Measurements from ENCODE around the gene CA5A. TPM values are rescaled to one million over a fixed set of nuclear protein-coding genes. Genes with fewer than 3 reads are reported as not detected.
A peak's percentile ranks its signal among the peaks of the same experiment; 100 is the strongest.

The CA5A gene
- total RNA-seq, 1 experiment from 2014 or later = 1.7 TPM

DNA sequence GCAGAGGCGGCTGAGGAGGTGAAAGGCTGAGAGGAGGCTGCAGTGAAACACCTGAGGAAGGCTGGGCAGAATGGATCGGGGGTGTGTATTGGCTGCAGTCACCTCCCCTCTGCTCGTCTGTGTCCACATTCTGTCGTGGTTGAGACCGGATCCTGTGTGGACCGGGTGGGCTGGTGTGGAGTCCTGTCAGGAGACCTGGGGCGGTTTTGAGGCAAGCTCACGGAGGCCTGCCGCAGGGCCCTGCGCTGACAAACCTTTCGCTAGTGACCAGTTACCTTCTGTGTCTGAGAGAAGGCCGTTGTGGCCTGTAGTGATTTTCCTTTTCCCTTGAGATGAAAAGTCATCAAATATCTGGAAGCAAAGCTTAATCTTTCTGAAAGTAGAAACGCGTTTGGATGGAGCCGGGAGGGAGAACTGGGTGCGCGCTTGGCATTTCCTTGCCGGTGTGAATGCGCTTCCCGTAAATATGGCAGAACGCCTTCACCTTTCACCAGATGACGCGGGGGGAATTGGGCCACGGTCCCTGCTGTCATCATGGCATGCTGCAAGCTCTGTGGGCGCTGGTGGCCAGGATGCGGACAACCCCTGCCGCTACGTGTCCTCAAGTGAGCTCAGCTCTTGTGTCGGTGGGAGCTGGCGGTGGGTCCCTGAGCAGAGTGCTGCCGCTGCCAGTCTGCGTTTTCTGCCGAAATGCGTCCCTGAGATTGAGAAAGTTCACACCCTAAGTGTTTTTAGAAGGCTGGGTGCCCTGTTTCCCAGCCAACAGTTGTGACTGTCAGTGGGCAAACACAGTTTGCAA is 21.2 kb upstream of the CA5A start:
- Histone ChIP-seq H3K9me3 (no peaks in the 10 kb centered on the region), H3K4me1 (peaks cover 10% of the 10 kb centered on the region; the same call in 1 of the 2 replicates), H3K27me3 (replicated peaks; ENCODE audit: control insufficient read depth, insufficient read depth, low read length) (no peaks in the 10 kb centered on the region), H3K4me3 (ENCODE audit: low read depth, low read length) (no peak overlapping the region), H3K36me3 (ENCODE audit: control insufficient read depth, insufficient read depth, low read length) (no peaks in the 10 kb centered on the region; the same call in 1 of the 2 replicates)
- no peaks in the 10 kb centered on the region for H3K9me3 Mint-ChIP-seq (ENCODE audit: unreplicated experiment)
- DNase-seq = no peak
- intact Hi-C loops (cut with micrococcal nuclease; ENCODE audit: unreplicated experiment) = no loop called here
- CTCF ChIA-PET = interaction anchor here (0.5 kb wide), 1 partner anchor 460 kb away, joined by 3 read pairs; no protein-coding TSS in a partner anchor
- no TSS peak for BruUV-seq (replicated peaks)
- H3K4me3 Mint-ChIP-seq (ENCODE audit: unreplicated experiment) = no peak overlapping the region
- peaks cover 10% of the 10 kb centered on the region for H3K4me1 Mint-ChIP-seq (ENCODE audit: low read depth, unreplicated experiment)
- H3K36me3 Mint-ChIP-seq (ENCODE audit: insufficient read depth, unreplicated experiment) = peaks cover 19% of the 10 kb centered on the region
- no peaks in the 10 kb centered on the region for H3K27me3 Mint-ChIP-seq (ENCODE audit: insufficient read depth, unreplicated experiment)
- POLR2A ChIA-PET = no interaction called here
- TF ChIP-seq, protein P1, sequence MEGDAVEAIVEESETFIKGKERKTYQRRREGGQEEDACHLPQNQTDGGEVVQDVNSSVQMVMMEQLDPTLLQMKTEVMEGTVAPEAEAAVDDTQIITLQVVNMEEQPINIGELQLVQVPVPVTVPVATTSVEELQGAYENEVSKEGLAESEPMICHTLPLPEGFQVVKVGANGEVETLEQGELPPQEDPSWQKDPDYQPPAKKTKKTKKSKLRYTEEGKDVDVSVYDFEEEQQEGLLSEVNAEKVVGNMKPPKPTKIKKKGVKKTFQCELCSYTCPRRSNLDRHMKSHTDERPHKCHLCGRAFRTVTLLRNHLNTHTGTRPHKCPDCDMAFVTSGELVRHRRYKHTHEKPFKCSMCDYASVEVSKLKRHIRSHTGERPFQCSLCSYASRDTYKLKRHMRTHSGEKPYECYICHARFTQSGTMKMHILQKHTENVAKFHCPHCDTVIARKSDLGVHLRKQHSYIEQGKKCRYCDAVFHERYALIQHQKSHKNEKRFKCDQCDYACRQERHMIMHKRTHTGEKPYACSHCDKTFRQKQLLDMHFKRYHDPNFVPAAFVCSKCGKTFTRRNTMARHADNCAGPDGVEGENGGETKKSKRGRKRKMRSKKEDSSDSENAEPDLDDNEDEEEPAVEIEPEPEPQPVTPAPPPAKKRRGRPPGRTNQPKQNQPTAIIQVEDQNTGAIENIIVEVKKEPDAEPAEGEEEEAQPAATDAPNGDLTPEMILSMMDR (IDR thresholded peaks at IDR 0.05; ENCODE audit: insufficient read depth in 1 of 2, low read depth in 1 of 2, low read length in 1 of 2, severe bottlenecking in 1 of 2, unreplicated experiment in 1 of 2) = no peak
- H3K27ac Mint-ChIP-seq (ENCODE audit: unreplicated experiment) = peak overlapping the region; percentile 42

- peaks cover 12% of the 10 kb centered on the region; the same call in 1 of the 2 replicates for H3K4me1 ChIP-seq
- no peaks in the 10 kb centered on the region for H3K27me3 ChIP-seq (replicated peaks; ENCODE audit: control insufficient read depth, insufficient read depth, low read length)
- Mint-ChIP-seq H3K27me3 (ENCODE audit: insufficient read depth, unreplicated experiment) (no peaks in the 10 kb centered on the region), H3K4me1 (ENCODE audit: low read depth, unreplicated experiment) (peaks cover 17% of the 10 kb centered on the region), H3K4me3 (ENCODE audit: unreplicated experiment) (no peak overlapping the region), H3K36me3 (ENCODE audit: insufficient read depth, unreplicated experiment) (peaks cover 27% of the 10 kb centered on the region), H3K27ac (ENCODE audit: unreplicated experiment) (peak overlapping the region; percentile 42), H3K9me3 (ENCODE audit: unreplicated experiment) (no peaks in the 10 kb centered on the region)
- TF ChIP-seq, protein P1 (IDR thresholded peaks at IDR 0.05; ENCODE audit: insufficient read depth in 1 of 2, low read depth in 1 of 2, low read length in 1 of 2, severe bottlenecking in 1 of 2, unreplicated experiment in 1 of 2) = no peak
- H3K36me3 ChIP-seq (ENCODE audit: control insufficient read depth, insufficient read depth, low read length) = no peaks in the 10 kb centered on the region; the same call in 1 of the 2 replicates
- BruUV-seq (replicated peaks) = no TSS peak
- DNase-seq = no peak
- H3K9me3 ChIP-seq = no peaks in the 10 kb centered on the region
- POLR2A ChIA-PET = interaction anchor here (0.7 kb wide), 1 partner anchor 11 kb away, joined by 4 read pairs; no protein-coding TSS in a partner anchor
- CTCF ChIA-PET = no interaction called here
- intact Hi-C loops (cut with micrococcal nuclease; ENCODE audit: unreplicated experiment) = no loop called here
- no peak overlapping the region for H3K4me3 ChIP-seq (ENCODE audit: low read depth, low read length)
Observed at GRCh38 chr16:87956365-87957231, 20.3 kb upstream of the CA5A start.

- Histone ChIP-seq H3K4me3 (ENCODE audit: low read depth, low read length) (no peak overlapping the region), H3K36me3 (ENCODE audit: control insufficient read depth, insufficient read depth, low read length) (no peaks in the 10 kb centered on the region; the same call in 1 of the 2 replicates), H3K4me1 (peaks cover 6% of the 10 kb centered on the region; the same call in 1 of the 2 replicates), H3K9me3 (no peaks in the 10 kb centered on the region), H3K27me3 (replicated peaks; ENCODE audit: control insufficient read depth, insufficient read depth, low read length) (no peaks in the 10 kb centered on the region)
- POLR2A ChIA-PET = interaction anchor here (0.7 kb wide), 1 partner anchor 11 kb away, joined by 4 read pairs; no protein-coding TSS in a partner anchor
- BruUV-seq (replicated peaks) = no TSS peak
- Mint-ChIP-seq H3K36me3 (ENCODE audit: insufficient read depth, unreplicated experiment) (peaks cover 28% of the 10 kb centered on the region), H3K27ac (ENCODE audit: unreplicated experiment) (no peak overlapping the region), H3K4me1 (ENCODE audit: low read depth, unreplicated experiment) (peaks cover 17% of the 10 kb centered on the region), H3K27me3 (ENCODE audit: insufficient read depth, unreplicated experiment) (no peaks in the 10 kb centered on the region), H3K4me3 (ENCODE audit: unreplicated experiment) (no peak overlapping the region), H3K9me3 (ENCODE audit: unreplicated experiment) (no peaks in the 10 kb centered on the region)
- TF ChIP-seq, protein P1 (IDR thresholded peaks at IDR 0.05; ENCODE audit: insufficient read depth in 1 of 2, low read depth in 1 of 2, low read length in 1 of 2, severe bottlenecking in 1 of 2, unreplicated experiment in 1 of 2) = no peak
- intact Hi-C loops (cut with micrococcal nuclease; ENCODE audit: unreplicated experiment) = no loop called here
- CTCF ChIA-PET = no interaction called here
- DNase-seq = no peak
Observed at GRCh38 chr16:87956098-87956364, 19.7 kb upstream of the CA5A start.
